ENCODE data around the gene C3orf18. TPM values are rescaled to one million over a fixed set of nuclear protein-coding genes. Genes with fewer than 3 reads are reported as not detected.

The C3orf18 gene
- total RNA-seq, 2 donors from 2014 or later, result 2.4 to 2.9 TPM

- DNase-seq, result no peak
- H3K4me1 ChIP-seq, result peaks cover 18% of the 10 kb centered on the region
- intact Hi-C loops (cut with DNase I), result loop anchor here (2.0 kb wide), 1 partner anchor 42 kb away; no protein-coding TSS in a partner anchor
- TF ChIP-seq, protein P1, sequence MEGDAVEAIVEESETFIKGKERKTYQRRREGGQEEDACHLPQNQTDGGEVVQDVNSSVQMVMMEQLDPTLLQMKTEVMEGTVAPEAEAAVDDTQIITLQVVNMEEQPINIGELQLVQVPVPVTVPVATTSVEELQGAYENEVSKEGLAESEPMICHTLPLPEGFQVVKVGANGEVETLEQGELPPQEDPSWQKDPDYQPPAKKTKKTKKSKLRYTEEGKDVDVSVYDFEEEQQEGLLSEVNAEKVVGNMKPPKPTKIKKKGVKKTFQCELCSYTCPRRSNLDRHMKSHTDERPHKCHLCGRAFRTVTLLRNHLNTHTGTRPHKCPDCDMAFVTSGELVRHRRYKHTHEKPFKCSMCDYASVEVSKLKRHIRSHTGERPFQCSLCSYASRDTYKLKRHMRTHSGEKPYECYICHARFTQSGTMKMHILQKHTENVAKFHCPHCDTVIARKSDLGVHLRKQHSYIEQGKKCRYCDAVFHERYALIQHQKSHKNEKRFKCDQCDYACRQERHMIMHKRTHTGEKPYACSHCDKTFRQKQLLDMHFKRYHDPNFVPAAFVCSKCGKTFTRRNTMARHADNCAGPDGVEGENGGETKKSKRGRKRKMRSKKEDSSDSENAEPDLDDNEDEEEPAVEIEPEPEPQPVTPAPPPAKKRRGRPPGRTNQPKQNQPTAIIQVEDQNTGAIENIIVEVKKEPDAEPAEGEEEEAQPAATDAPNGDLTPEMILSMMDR (IDR thresholded peaks at IDR 0.05), result no peak
- H3K9ac ChIP-seq (ENCODE audit: low read depth in 2 of 2, low read length in 2 of 2), result peak overlapping the region; percentile 66 to 77
- H3K4me3 ChIP-seq, result peak overlapping the region; percentile 88
- H3K27ac ChIP-seq, result peak overlapping the region; percentile 95
- H3K9me3 ChIP-seq, result no peaks in the 10 kb centered on the region
- no peaks in the 10 kb centered on the region for H3K27me3 ChIP-seq
- peaks cover 3% of the 10 kb centered on the region for H3K36me3 ChIP-seq
Observed at GRCh38 chr3:50612234-50612882, 44.8 kb upstream of the C3orf18 start.

GRCh38 chr3:50611464-50612233, 44.1 kb upstream of the C3orf18 start, which contains the start of gene CISH:
Gene CISH, minus strand, starts transcription at chr3:50611774. Its CDS starts 124 bp downstream, at chr3:50611650.
- peak within 1 kb of the TSS; percentile 88 for H3K4me3 ChIP-seq
- H3K9ac ChIP-seq (ENCODE audit: low read depth in 2 of 2, low read length in 2 of 2), result peak within 1 kb of the TSS; percentile 91 to 98
- peaks cover 18% of the 10 kb centered on the region for H3K4me1 ChIP-seq
- intact Hi-C loops (cut with DNase I), result loop anchor here (2.0 kb wide), 1 partner anchor 41 kb away; no protein-coding TSS in a partner anchor
- no peaks in the 10 kb centered on the region for H3K27me3 ChIP-seq
- peaks cover 10% of the 10 kb centered on the region for H3K36me3 ChIP-seq
- TF ChIP-seq, protein P1 (IDR thresholded peaks at IDR 0.05), result no peak
- H3K27ac ChIP-seq, result peak within 1 kb of the TSS; percentile 95
- DNase-seq, result peak; percentile 98
- no peaks in the 10 kb centered on the region for H3K9me3 ChIP-seq

DNA sequence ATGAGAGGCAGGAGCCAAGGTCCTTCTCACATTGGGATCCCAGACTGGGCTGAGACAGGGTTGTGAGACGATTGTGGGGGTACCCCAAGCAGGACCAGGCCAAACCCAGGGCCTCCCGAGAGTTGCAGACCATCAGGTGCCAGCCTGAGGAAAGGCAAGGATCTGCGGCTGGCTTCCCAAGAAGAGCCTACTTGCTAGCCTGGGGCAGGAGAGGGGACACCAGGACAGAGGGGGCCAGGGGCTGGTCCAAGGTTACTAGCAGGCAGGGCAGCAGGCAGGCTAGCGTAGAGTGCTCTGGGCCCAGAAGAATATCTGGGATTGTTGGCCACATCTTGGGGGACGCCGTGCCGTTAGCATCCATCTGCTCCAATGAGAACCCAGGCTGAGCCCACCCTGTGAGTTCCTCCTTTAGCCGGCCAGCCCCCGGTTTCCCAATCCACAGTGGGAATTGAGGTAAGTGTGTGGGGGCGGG, 43.5 kb upstream of the C3orf18 start:
- Histone ChIP-seq H3K9ac (ENCODE audit: low read depth in 2 of 2, low read length in 2 of 2) (peak overlapping the region; percentile 91 to 98), H3K9me3 (no peaks in the 10 kb centered on the region), H3K36me3 (peaks cover 14% of the 10 kb centered on the region), H3K4me3 (peak overlapping the region; percentile 88), H3K4me1 (peaks cover 18% of the 10 kb centered on the region), H3K27ac (peak overlapping the region; percentile 95), H3K27me3 (no peaks in the 10 kb centered on the region)
- TF ChIP-seq, protein P1 (IDR thresholded peaks at IDR 0.05), result no peak
- intact Hi-C loops (cut with DNase I), result no loop called here
- no peak for DNase-seq

- DNase-seq, result peak; percentile 89
- Histone ChIP-seq H3K9me3 (no peaks in the 10 kb centered on the region), H3K4me1 (peaks cover 18% of the 10 kb centered on the region), H3K27ac (peak overlapping the region; percentile 95), H3K4me3 (peak overlapping the region; percentile 88), H3K27me3 (no peaks in the 10 kb centered on the region), H3K36me3 (peaks cover 14% of the 10 kb centered on the region), H3K9ac (ENCODE audit: low read depth in 2 of 2, low read length in 2 of 2) (peak overlapping the region; percentile 91 to 98)
- TF ChIP-seq, protein P1 (IDR thresholded peaks at IDR 0.05), result no peak
- intact Hi-C loops (cut with DNase I), result no loop called here
Observed at GRCh38 chr3:50610181-50610971, 42.8 kb upstream of the C3orf18 start.

DNA sequence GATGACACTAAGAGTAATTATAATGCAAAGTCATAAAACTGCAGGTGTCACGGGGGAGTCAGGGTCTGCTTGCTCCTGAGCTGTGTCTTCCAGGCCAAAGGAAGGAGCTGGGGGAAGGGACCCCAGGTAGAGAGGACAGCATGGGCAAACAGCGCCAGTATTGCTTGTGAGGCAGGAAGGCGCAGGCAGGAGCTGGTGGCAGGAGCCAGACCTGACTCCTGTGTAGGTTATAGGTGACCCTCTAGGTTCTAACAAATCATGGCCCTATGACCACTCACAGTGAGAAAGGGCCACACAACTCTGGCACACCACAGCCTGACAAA, 42.2 kb upstream of the C3orf18 start:
- Histone ChIP-seq H3K9me3 (no peaks in the 10 kb centered on the region), H3K36me3 (peaks cover 14% of the 10 kb centered on the region), H3K4me3 (peak overlapping the region; percentile 88), H3K9ac (ENCODE audit: low read depth in 2 of 2, low read length in 2 of 2) (peak overlapping the region in 1 of 2 donors; percentile 98), H3K4me1 (peaks cover 18% of the 10 kb centered on the region), H3K27ac (peak overlapping the region; percentile 95), H3K27me3 (no peaks in the 10 kb centered on the region)
- intact Hi-C loops (cut with DNase I), result no loop called here
- TF ChIP-seq, protein P1 (IDR thresholded peaks at IDR 0.05), result no peak
- DNase-seq, result no peak
